HEK293 (cell line): ENCODE results near the gene HAUS1.

ENCODE experiments used
- BCL6B ChIP-seq: fragments of 450-650 bp; formaldehyde crosslinking; IDR thresholded peaks from 2 replicates; pipeline ENCODE4 v1.5.1; 2017; ENCODE audit warnings: missing biosample characterization, missing genetic modification characterization
- CTCF ChIP-seq: fragments of 450-650 bp; formaldehyde crosslinking; IDR thresholded peaks from 2 replicates; pipeline ENCODE4 v1.5.1; 2016; ENCODE audit warnings: missing biosample characterization, missing genetic modification characterization
- EGR2 ChIP-seq: fragments of 450-650 bp; formaldehyde crosslinking; IDR thresholded peaks from 2 replicates; pipeline ENCODE4 v1.5.1; 2016; ENCODE audit warnings: low read depth, missing biosample characterization, missing genetic modification characterization
- MEIS1 ChIP-seq: sonication (generic); formaldehyde crosslinking; IDR thresholded peaks from 2 replicates; pipeline ENCODE4 v1.8.1; 2022; ENCODE audit warnings: missing genetic modification reagents, mild to moderate bottlenecking, borderline replicate concordance
- ZBTB44 ChIP-seq: fragments of 450-650 bp; IDR thresholded peaks from 2 replicates; pipeline ENCODE4 v1.5.1; 2018; ENCODE audit warnings: missing biosample characterization, mild to moderate bottlenecking, missing genetic modification characterization
- ZFP3 ChIP-seq: fragments of 450-650 bp; formaldehyde crosslinking; IDR thresholded peaks from 2 replicates; pipeline ENCODE4 v1.5.1; 2016; ENCODE audit warnings: low read depth, missing biosample characterization, missing genetic modification characterization
- ZIC2 ChIP-seq: fragments of 450-650 bp; formaldehyde crosslinking; IDR thresholded peaks from 2 replicates; pipeline ENCODE4 v1.5.1; 2016; ENCODE audit warnings: missing biosample characterization, missing genetic modification characterization
- ZNF24 ChIP-seq: fragments of 450-650 bp; formaldehyde crosslinking; IDR thresholded peaks from 2 replicates; pipeline ENCODE4 v1.5.1; 2016; ENCODE audit warnings: missing biosample characterization, missing genetic modification characterization
- ZNF274 ChIP-seq, 2 experiments: fragments of 200-500 bp in 1 of 2; fragments of 450-650 bp in 1 of 2; sonication (Bioruptor generic) in 1 of 2; formaldehyde crosslinking in 1 of 2; IDR thresholded peaks; 2 replicates each; pipeline versions ENCODE4 v1.5.1 to v1.6.1; 2014 to 2016; ENCODE audit warnings: borderline replicate concordance in 1 of 2, inconsistent platforms in 1 of 2, low read length in 1 of 2, missing biosample characterization in 1 of 2, missing genetic modification characterization in 1 of 2
- ZNF48 ChIP-seq: fragments of 450-650 bp; formaldehyde crosslinking; IDR thresholded peaks from 2 replicates; pipeline ENCODE4 v1.5.1; 2016; ENCODE audit warnings: missing biosample characterization, missing genetic modification characterization
- ZNF549 ChIP-seq: fragments of 450-650 bp; IDR thresholded peaks from 2 replicates; pipeline ENCODE4 v1.5.1; 2018; ENCODE audit warnings: missing biosample characterization, missing genetic modification characterization, mild to moderate bottlenecking, inconsistent platforms, moderate library complexity
- ZNF830 ChIP-seq: fragments of 450-650 bp; IDR thresholded peaks from 2 replicates; pipeline ENCODE4 v1.5.0; 2018; ENCODE audit warnings: missing biosample characterization, missing genetic modification characterization, low read depth, mild to moderate bottlenecking, moderate library complexity
- ZXDB ChIP-seq: fragments of 450-650 bp; formaldehyde crosslinking; IDR thresholded peaks from 2 replicates; pipeline ENCODE4 v1.5.1; 2016; ENCODE audit warnings: missing biosample characterization, missing genetic modification characterization

- TF ChIP-seq CTCF (tag by site-specific recombination) (no peak), ZNF830 (tag by site-specific recombination) (no peak), ZNF48 (tag by site-specific recombination) (no peak), ZIC2 (tag by site-specific recombination) (no peak), ZNF24 (tag by site-specific recombination) (no peak), EGR2 (no peak), ZNF549 (tag by site-specific recombination) (no peak), ZFP3 (tag by site-specific recombination) (no peak), ZBTB44 (tag by site-specific recombination) (no peak), MEIS1 (no peak), ZXDB (tag by site-specific recombination) (no peak), BCL6B (tag by site-specific recombination) (no peak), ZNF274 (IDR thresholded peaks at IDR 0.05; ENCODE audit: low read length) (no peak), ZNF274 (tag by site-specific recombination; IDR thresholded peaks at IDR 0.05; ENCODE audit: borderline replicate concordance) (no peak)
Measured at GRCh38 chr18:46099463-46099862, 4.7 kb upstream of the HAUS1 start.
